Measurements from ENCODE around the gene UMODL1. TPM values are rescaled to one million over a fixed set of nuclear protein-coding genes. Genes with fewer than 3 reads are reported as not detected.
A peak's percentile ranks its signal among the peaks of the same experiment; 100 is the strongest.

The UMODL1 gene
- total RNA-seq, 1 experiment from 2014 or later, result 2.3 TPM

- no peak overlapping the region for H3K9ac ChIP-seq (ENCODE audit: low read length)
- H3K9me3 ChIP-seq (ENCODE audit: low read length), result no peaks in the 10 kb centered on the region
- DNase-seq, result peak; percentile 85
- no peak overlapping the region for H3K27ac ChIP-seq (ENCODE audit: low read length)
- H3K4me2 ChIP-seq (ENCODE audit: low read depth, low read length, poor library complexity, severe bottlenecking), result no peak overlapping the region
- no peaks in the 10 kb centered on the region for H3K79me2 ChIP-seq (ENCODE audit: low read length)
- H3K27me3 ChIP-seq (ENCODE audit: low read length), result no peaks in the 10 kb centered on the region
- H4K20me1 ChIP-seq (ENCODE audit: insufficient read depth, low read depth, low read length), result peaks cover 6% of the 10 kb centered on the region; the same call in 1 of the 2 replicates
- H3K36me3 ChIP-seq (ENCODE audit: insufficient read depth, low read length), result no peaks in the 10 kb centered on the region
- peaks cover 4% of the 10 kb centered on the region for H3K4me1 ChIP-seq (ENCODE audit: low read length)
- no peak overlapping the region for H2AFZ ChIP-seq (ENCODE audit: low read length)
- H3K4me3 ChIP-seq (ENCODE audit: low read length), result no peak overlapping the region
- no peaks in the 10 kb centered on the region for H3K9me2 ChIP-seq (replicated peaks; ENCODE audit: insufficient read depth, low read length)
These were observed 74.6 kb downstream of the UMODL1 start for GRCh38 chr21:42145569-42146272.

- no peak overlapping the region for H2AFZ ChIP-seq (ENCODE audit: low read length)
- no peak overlapping the region for H3K9ac ChIP-seq (ENCODE audit: low read length)
- H3K4me3 ChIP-seq (ENCODE audit: low read length), result no peak overlapping the region
- H4K20me1 ChIP-seq (ENCODE audit: insufficient read depth, low read depth, low read length), result peaks cover 6% of the 10 kb centered on the region; the same call in 1 of the 2 replicates
- H3K4me1 ChIP-seq (ENCODE audit: low read length), result peaks cover 4% of the 10 kb centered on the region
- H3K79me2 ChIP-seq (ENCODE audit: low read length), result no peaks in the 10 kb centered on the region
- no peaks in the 10 kb centered on the region for H3K9me3 ChIP-seq (ENCODE audit: low read length)
- H3K27ac ChIP-seq (ENCODE audit: low read length), result no peak overlapping the region
- H3K9me2 ChIP-seq (replicated peaks; ENCODE audit: insufficient read depth, low read length), result no peaks in the 10 kb centered on the region
- no peaks in the 10 kb centered on the region for H3K36me3 ChIP-seq (ENCODE audit: insufficient read depth, low read length)
- DNase-seq, result no peak
- H3K4me2 ChIP-seq (ENCODE audit: low read depth, low read length, poor library complexity, severe bottlenecking), result no peak overlapping the region
- H3K27me3 ChIP-seq (ENCODE audit: low read length), result no peaks in the 10 kb centered on the region
These were observed 75.2 kb downstream of the UMODL1 start for GRCh38 chr21:42146273-42146805.

GRCh38 chr21:42146821-42147220 is 75.7 kb downstream of the UMODL1 start:
- Histone ChIP-seq H3K4me3 (ENCODE audit: low read length) (no peak overlapping the region), H3K9me3 (ENCODE audit: low read length) (no peaks in the 10 kb centered on the region), H3K79me2 (ENCODE audit: low read length) (no peaks in the 10 kb centered on the region), H3K9me2 (replicated peaks; ENCODE audit: insufficient read depth, low read length) (no peaks in the 10 kb centered on the region), H3K4me1 (ENCODE audit: low read length) (peaks cover 4% of the 10 kb centered on the region), H3K27ac (ENCODE audit: low read length) (no peak overlapping the region), H4K20me1 (ENCODE audit: insufficient read depth, low read depth, low read length) (peaks cover 6% of the 10 kb centered on the region; the same call in 1 of the 2 replicates), H2AFZ (ENCODE audit: low read length) (no peak overlapping the region), H3K27me3 (ENCODE audit: low read length) (no peaks in the 10 kb centered on the region), H3K4me2 (ENCODE audit: low read depth, low read length, poor library complexity, severe bottlenecking) (no peak overlapping the region), H3K9ac (ENCODE audit: low read length) (no peak overlapping the region), H3K36me3 (ENCODE audit: insufficient read depth, low read length) (no peaks in the 10 kb centered on the region)
- DNase-seq, result no peak

- DNase-seq, result no peak
- no peak overlapping the region for H3K4me3 ChIP-seq (ENCODE audit: low read length)
- H3K27ac ChIP-seq (ENCODE audit: low read length), result no peak overlapping the region
- no peak overlapping the region for H3K4me2 ChIP-seq (ENCODE audit: low read depth, low read length, poor library complexity, severe bottlenecking)
- no peak overlapping the region for H3K9ac ChIP-seq (ENCODE audit: low read length)
- H3K36me3 ChIP-seq (ENCODE audit: insufficient read depth, low read length), result no peaks in the 10 kb centered on the region
- H3K9me2 ChIP-seq (replicated peaks; ENCODE audit: insufficient read depth, low read length), result no peaks in the 10 kb centered on the region
- peaks cover 6% of the 10 kb centered on the region; the same call in 1 of the 2 replicates for H4K20me1 ChIP-seq (ENCODE audit: insufficient read depth, low read depth, low read length)
- no peaks in the 10 kb centered on the region for H3K9me3 ChIP-seq (ENCODE audit: low read length)
- no peaks in the 10 kb centered on the region for H3K27me3 ChIP-seq (ENCODE audit: low read length)
- H2AFZ ChIP-seq (ENCODE audit: low read length), result no peak overlapping the region
- peaks cover 4% of the 10 kb centered on the region for H3K4me1 ChIP-seq (ENCODE audit: low read length)
- H3K79me2 ChIP-seq (ENCODE audit: low read length), result no peaks in the 10 kb centered on the region
These were observed 76.4 kb downstream of the UMODL1 start for GRCh38 chr21:42147386-42148020.

GRCh38 chr21:42148097-42148496 is 77.0 kb downstream of the UMODL1 start:
- no peak for DNase-seq
- Histone ChIP-seq H3K79me2 (ENCODE audit: low read length) (no peaks in the 10 kb centered on the region), H3K4me3 (ENCODE audit: low read length) (no peak overlapping the region), H2AFZ (ENCODE audit: low read length) (no peak overlapping the region), H3K27ac (ENCODE audit: low read length) (no peak overlapping the region), H3K27me3 (ENCODE audit: low read length) (no peaks in the 10 kb centered on the region), H3K4me1 (ENCODE audit: low read length) (peaks cover 4% of the 10 kb centered on the region), H3K9ac (ENCODE audit: low read length) (no peak overlapping the region), H3K4me2 (ENCODE audit: low read depth, low read length, poor library complexity, severe bottlenecking) (no peak overlapping the region), H3K9me3 (ENCODE audit: low read length) (no peaks in the 10 kb centered on the region), H3K36me3 (ENCODE audit: insufficient read depth, low read length) (no peaks in the 10 kb centered on the region), H3K9me2 (replicated peaks; ENCODE audit: insufficient read depth, low read length) (no peaks in the 10 kb centered on the region), H4K20me1 (ENCODE audit: insufficient read depth, low read depth, low read length) (peaks cover 6% of the 10 kb centered on the region; the same call in 1 of the 2 replicates)

- H3K4me3 ChIP-seq (ENCODE audit: low read length), result no peak overlapping the region
- H3K36me3 ChIP-seq (ENCODE audit: insufficient read depth, low read length), result no peaks in the 10 kb centered on the region
- H3K4me1 ChIP-seq (ENCODE audit: low read length), result peaks cover 4% of the 10 kb centered on the region
- DNase-seq, result no peak
- H3K9me3 ChIP-seq (ENCODE audit: low read length), result no peaks in the 10 kb centered on the region
- H3K27ac ChIP-seq (ENCODE audit: low read length), result no peak overlapping the region
- no peaks in the 10 kb centered on the region for H3K9me2 ChIP-seq (replicated peaks; ENCODE audit: insufficient read depth, low read length)
- H3K9ac ChIP-seq (ENCODE audit: low read length), result no peak overlapping the region
- H3K27me3 ChIP-seq (ENCODE audit: low read length), result no peaks in the 10 kb centered on the region
- H4K20me1 ChIP-seq (ENCODE audit: insufficient read depth, low read depth, low read length), result peaks cover 6% of the 10 kb centered on the region; the same call in 1 of the 2 replicates
- H3K4me2 ChIP-seq (ENCODE audit: low read depth, low read length, poor library complexity, severe bottlenecking), result no peak overlapping the region
- H3K79me2 ChIP-seq (ENCODE audit: low read length), result no peaks in the 10 kb centered on the region
- no peak overlapping the region for H2AFZ ChIP-seq (ENCODE audit: low read length)
These were observed 77.5 kb downstream of the UMODL1 start for GRCh38 chr21:42148584-42148983.

GRCh38 chr21:42149656-42150473 is 78.7 kb downstream of the UMODL1 start:
- no peak for DNase-seq
- H3K9ac ChIP-seq (ENCODE audit: low read length), result no peak overlapping the region
- no peaks in the 10 kb centered on the region for H3K9me3 ChIP-seq (ENCODE audit: low read length)
- H3K4me2 ChIP-seq (ENCODE audit: low read depth, low read length, poor library complexity, severe bottlenecking), result no peak overlapping the region
- no peaks in the 10 kb centered on the region for H3K79me2 ChIP-seq (ENCODE audit: low read length)
- H2AFZ ChIP-seq (ENCODE audit: low read length), result no peak overlapping the region
- no peak overlapping the region for H3K4me3 ChIP-seq (ENCODE audit: low read length)
- H3K36me3 ChIP-seq (ENCODE audit: insufficient read depth, low read length), result no peaks in the 10 kb centered on the region
- H3K9me2 ChIP-seq (replicated peaks; ENCODE audit: insufficient read depth, low read length), result no peaks in the 10 kb centered on the region
- peaks cover 5% of the 10 kb centered on the region; the same call in 1 of the 2 replicates for H4K20me1 ChIP-seq (ENCODE audit: insufficient read depth, low read depth, low read length)
- H3K27ac ChIP-seq (ENCODE audit: low read length), result no peak overlapping the region
- no peaks in the 10 kb centered on the region for H3K27me3 ChIP-seq (ENCODE audit: low read length)
- peaks cover 4% of the 10 kb centered on the region for H3K4me1 ChIP-seq (ENCODE audit: low read length)
